Ascending aorta (tissue), 2 donors: Measurements from ENCODE around the gene CELF4. TPM values are rescaled to one million over a fixed set of nuclear protein-coding genes. Genes with fewer than 3 reads are reported as not detected.

Source experiments
- DNase-seq, 2 donors: peaks; one replicate each; pipeline ENCODE4 v3.0.0-alpha.2; 2019; ENCODE audit warnings: low spot score in 2 of 2
- H3K27ac ChIP-seq, 2 donors: fragments of 200-600 bp; sonication (generic); one replicate each; pipeline ENCODE4 v1.5.1; 2016 to 2017; ENCODE audit warnings: mild to moderate bottlenecking in 1 of 2
- H3K27me3 ChIP-seq: fragments of 200-600 bp; sonication (generic); one replicate; pipeline ENCODE4 v1.5.1; 2017
- H3K36me3 ChIP-seq, 2 donors: fragments of 200-600 bp; sonication (generic); one replicate each; pipeline ENCODE4 v1.5.1; 2016
- H3K4me1 ChIP-seq, 2 donors: fragments of 200-600 bp; sonication (generic); one replicate each; pipeline ENCODE4 v1.5.1; 2016 to 2017; ENCODE audit warnings: mild to moderate bottlenecking in 1 of 2
- H3K4me3 ChIP-seq, 2 donors: fragments of 200-600 bp; sonication (generic); one replicate each; pipeline ENCODE4 v1.5.1; 2016 to 2017; ENCODE audit warnings: mild to moderate bottlenecking in 1 of 2
- H3K9me3 ChIP-seq, 2 donors: fragments of 200-600 bp; sonication (generic); one replicate each; pipeline ENCODE4 v1.5.1; 2016
- intact Hi-C: fragments of 100-400 bp; cut with DNase I; formaldehyde crosslinking; loops from one replicate; pipeline ENCODE4 v1.15.1; 2023
- total RNA-seq: library from RNA; depleted of rRNA; stranded (reverse); fragments of >200 nt; gene quantifications from one replicate; pipeline ENCODE4 v1.1.0, GENCODE V29; 2016
- TF ChIP-seq, protein P1 (sequence below), 3 experiments: fragments of 200-600 bp in 2 of 3; fragments of 450-650 bp in 1 of 3; sonication (generic) in 2 of 3; IDR thresholded peaks; one replicate each; pipeline ENCODE4 v1.5.1; 2016 to 2019; ENCODE audit warnings: antibody characterized with exemption in 3 of 3, mild to moderate bottlenecking in 1 of 3, moderate library complexity in 1 of 3

The CELF4 gene
- total RNA-seq, 1 donor from 2014 or later: not detected

GRCh38 chr18:37341016-37341415 lies 224.6 kb downstream of the CELF4 start:
- no peak for DNase-seq
- H3K27ac ChIP-seq: no peak overlapping the region
- H3K27me3 ChIP-seq: no peaks in the 10 kb centered on the region
- TF ChIP-seq, protein P1, sequence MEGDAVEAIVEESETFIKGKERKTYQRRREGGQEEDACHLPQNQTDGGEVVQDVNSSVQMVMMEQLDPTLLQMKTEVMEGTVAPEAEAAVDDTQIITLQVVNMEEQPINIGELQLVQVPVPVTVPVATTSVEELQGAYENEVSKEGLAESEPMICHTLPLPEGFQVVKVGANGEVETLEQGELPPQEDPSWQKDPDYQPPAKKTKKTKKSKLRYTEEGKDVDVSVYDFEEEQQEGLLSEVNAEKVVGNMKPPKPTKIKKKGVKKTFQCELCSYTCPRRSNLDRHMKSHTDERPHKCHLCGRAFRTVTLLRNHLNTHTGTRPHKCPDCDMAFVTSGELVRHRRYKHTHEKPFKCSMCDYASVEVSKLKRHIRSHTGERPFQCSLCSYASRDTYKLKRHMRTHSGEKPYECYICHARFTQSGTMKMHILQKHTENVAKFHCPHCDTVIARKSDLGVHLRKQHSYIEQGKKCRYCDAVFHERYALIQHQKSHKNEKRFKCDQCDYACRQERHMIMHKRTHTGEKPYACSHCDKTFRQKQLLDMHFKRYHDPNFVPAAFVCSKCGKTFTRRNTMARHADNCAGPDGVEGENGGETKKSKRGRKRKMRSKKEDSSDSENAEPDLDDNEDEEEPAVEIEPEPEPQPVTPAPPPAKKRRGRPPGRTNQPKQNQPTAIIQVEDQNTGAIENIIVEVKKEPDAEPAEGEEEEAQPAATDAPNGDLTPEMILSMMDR (IDR thresholded peaks at IDR 0.05): no peak
- H3K4me1 ChIP-seq: no peaks in the 10 kb centered on the region
- H3K9me3 ChIP-seq: no peaks in the 10 kb centered on the region
- no peak overlapping the region for H3K4me3 ChIP-seq
- intact Hi-C loops: no loop called here
- no peaks in the 10 kb centered on the region for H3K36me3 ChIP-seq

- Histone ChIP-seq H3K4me3 (no peak overlapping the region), H3K4me1 (no peaks in the 10 kb centered on the region), H3K27ac (no peak overlapping the region), H3K36me3 (no peaks in the 10 kb centered on the region), H3K9me3 (no peaks in the 10 kb centered on the region), H3K27me3 (no peaks in the 10 kb centered on the region)
- intact Hi-C loops: no loop called here
- TF ChIP-seq, protein P1 (IDR thresholded peaks at IDR 0.05): no peak
- DNase-seq: no peak
Measured at GRCh38 chr18:37339701-37340215, 225.8 kb downstream of the CELF4 start.

- Histone ChIP-seq H3K9me3 (no peaks in the 10 kb centered on the region), H3K4me3 (no peak overlapping the region), H3K27ac (no peak overlapping the region), H3K36me3 (no peaks in the 10 kb centered on the region), H3K4me1 (no peaks in the 10 kb centered on the region), H3K27me3 (no peaks in the 10 kb centered on the region)
- intact Hi-C loops: no loop called here
- TF ChIP-seq, protein P1 (IDR thresholded peaks at IDR 0.05): no peak
- no peak for DNase-seq
Measured at GRCh38 chr18:37336568-37337285, 228.9 kb downstream of the CELF4 start.

DNA sequence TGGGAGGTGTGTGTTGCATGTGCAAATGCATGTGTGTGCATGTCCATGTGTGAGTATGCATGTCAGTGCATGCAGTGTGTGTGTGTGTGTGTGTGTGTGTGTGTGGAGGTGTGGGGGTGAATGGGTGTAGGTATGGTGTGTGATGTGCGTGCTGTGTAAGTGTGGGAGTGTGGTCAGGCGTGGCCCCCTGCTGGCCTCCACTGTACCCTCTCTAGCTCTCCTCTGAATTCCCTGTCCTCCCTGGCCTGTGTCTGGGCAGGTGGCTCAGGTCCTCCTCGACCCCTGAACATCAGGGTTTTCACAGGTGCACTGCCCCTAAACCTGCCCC lies 230.2 kb downstream of the CELF4 start:
- Histone ChIP-seq H3K27me3 (no peaks in the 10 kb centered on the region), H3K4me1 (no peaks in the 10 kb centered on the region), H3K36me3 (no peaks in the 10 kb centered on the region), H3K27ac (no peak overlapping the region), H3K4me3 (no peak overlapping the region), H3K9me3 (no peaks in the 10 kb centered on the region)
- no peak for DNase-seq
- intact Hi-C loops: no loop called here
- TF ChIP-seq, protein P1 (IDR thresholded peaks at IDR 0.05): peak in 1 of 3 experiments; percentile 9

DNA sequence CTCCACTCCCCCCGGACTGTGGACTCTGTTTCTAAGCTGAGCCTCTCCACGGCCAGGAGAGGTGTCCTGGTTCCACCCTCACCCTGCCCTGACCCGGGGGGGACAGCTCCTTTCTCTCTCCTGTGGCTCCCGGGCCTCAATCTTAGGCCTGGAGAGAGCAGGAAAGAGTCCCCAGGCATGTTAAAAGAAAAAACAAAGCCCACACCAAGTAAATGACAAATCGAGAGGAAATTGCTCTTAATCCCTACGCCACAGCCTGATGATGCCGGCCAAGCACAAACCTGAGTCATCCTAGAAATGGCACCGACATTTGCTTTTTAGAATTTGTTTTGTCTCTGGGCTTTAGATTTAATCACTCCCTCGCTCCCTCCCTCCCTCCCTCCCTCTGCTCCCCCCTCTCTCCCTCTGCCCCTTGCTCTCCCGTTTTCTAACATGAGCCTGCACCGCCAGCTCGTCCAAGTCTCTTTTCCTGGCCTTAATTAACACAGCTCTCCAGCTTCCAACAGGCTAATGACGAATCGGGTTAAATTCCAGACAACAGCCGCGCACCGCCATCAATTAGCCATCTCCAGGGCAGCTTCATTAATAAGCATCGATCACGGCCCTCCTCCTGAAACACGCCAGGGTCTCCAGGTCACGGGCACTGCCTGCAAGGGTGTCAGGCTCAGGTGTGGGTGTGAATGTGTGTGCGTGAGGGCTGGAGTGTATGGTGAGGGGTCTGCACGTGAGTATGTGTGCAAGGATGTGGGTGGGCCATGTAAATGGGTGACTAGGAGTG lies 230.8 kb downstream of the CELF4 start:
- H3K4me3 ChIP-seq: no peak overlapping the region
- TF ChIP-seq, protein P1 (IDR thresholded peaks at IDR 0.05): no peak
- H3K9me3 ChIP-seq: no peaks in the 10 kb centered on the region
- H3K36me3 ChIP-seq: no peaks in the 10 kb centered on the region
- DNase-seq: no peak
- H3K4me1 ChIP-seq: no peaks in the 10 kb centered on the region
- no peak overlapping the region for H3K27ac ChIP-seq
- intact Hi-C loops: no loop called here
- no peaks in the 10 kb centered on the region for H3K27me3 ChIP-seq
